Activated CD4-positive, alpha-beta memory T cell treated with anti-CD3 and anti-CD28 coated beads, Interleukin-2, amount 10 ng/mL, durations not matched to agents 7 days and 5 days (primary cell): Measurements from ENCODE around the gene CREG2. TPM values are rescaled to one million over a fixed set of nuclear protein-coding genes. Genes with fewer than 3 reads are reported as not detected.

Source experiments
- CTCF ChIA-PET: fragments of 350-600 bp; sonication (Branson Sonifier 250); formaldehyde crosslinking; loops from one replicate; lab custom pipeline; 2021; ENCODE audit warnings: antibody characterized with exemption, inconsistent platforms; lab: Charles Lee
- POLR2A ChIA-PET: fragments of 350-600 bp; sonication (Branson Sonifier 250); formaldehyde crosslinking; loops from one replicate; lab custom pipeline; 2021; ENCODE audit warnings: antibody characterized with exemption; lab: Charles Lee
- DNase-seq: peaks from one replicate; pipeline ENCODE4 v3.0.0-alpha.2; 2020
- H3K27ac Mint-ChIP-seq: one replicate; pipeline ENCODE4 v1.8.0; 2021; ENCODE audit warnings: mild to moderate bottlenecking, mixed read lengths
- H3K27me3 Mint-ChIP-seq: one replicate; pipeline ENCODE4 v1.8.0; 2021; ENCODE audit warnings: mixed read lengths
- H3K36me3 Mint-ChIP-seq: one replicate; pipeline ENCODE4 v1.8.0; 2021; ENCODE audit warnings: low read depth, mixed read lengths
- H3K4me1 Mint-ChIP-seq: one replicate; pipeline ENCODE4 v1.8.0; 2021; ENCODE audit warnings: mixed read lengths
- H3K4me3 Mint-ChIP-seq: one replicate; pipeline ENCODE4 v1.8.0; 2021; ENCODE audit warnings: mild to moderate bottlenecking, mixed read lengths
- H3K9me3 Mint-ChIP-seq: one replicate; pipeline ENCODE4 v1.8.0; 2021; ENCODE audit warnings: mixed read lengths
- total RNA-seq, 2 experiments: library from RNA; stranded (reverse); gene quantifications; one replicate each; pipeline ENCODE4 v1.2.3, GENCODE V29; 2021

The CREG2 gene
- total RNA-seq, 2 experiments from 2014 or later = 0.65 to 0.98 TPM

GRCh38 chr2:101419096-101419663 is 31.9 kb upstream of the CREG2 start:
- no peaks in the 10 kb centered on the region for H3K36me3 Mint-ChIP-seq
- H3K9me3 Mint-ChIP-seq = peaks cover 2% of the 10 kb centered on the region
- CTCF ChIA-PET = interaction anchor here (0.7 to 6.6 kb wide), 28 partner anchors 10 to 872 kb away, joined by 3 to 41 read pairs (median 4); partner anchors contain the start of gene CREG2
- no peak overlapping the region for H3K27ac Mint-ChIP-seq
- DNase-seq = peak; percentile 64
- POLR2A ChIA-PET = interaction anchor here (0.7 to 0.8 kb wide), 2 partner anchors 412 to 420 kb away, joined by 3 read pairs; no protein-coding TSS in a partner anchor
- no peaks in the 10 kb centered on the region for H3K4me1 Mint-ChIP-seq
- no peaks in the 10 kb centered on the region for H3K27me3 Mint-ChIP-seq
- no peak overlapping the region for H3K4me3 Mint-ChIP-seq

- ChIA-PET CTCF (interaction anchor here (0.8 to 6.6 kb wide), 26 partner anchors 10 to 822 kb away, joined by 3 to 41 read pairs (median 4); partner anchors contain the start of gene CREG2), POLR2A (interaction anchor here (0.8 kb wide), 1 partner anchor 413 kb away, joined by 3 read pairs; no protein-coding TSS in a partner anchor)
- H3K4me3 Mint-ChIP-seq = no peak overlapping the region
- H3K4me1 Mint-ChIP-seq = no peaks in the 10 kb centered on the region
- no peaks in the 10 kb centered on the region for H3K27me3 Mint-ChIP-seq
- H3K9me3 Mint-ChIP-seq = peaks cover 2% of the 10 kb centered on the region
- no peak overlapping the region for H3K27ac Mint-ChIP-seq
- no peaks in the 10 kb centered on the region for H3K36me3 Mint-ChIP-seq
- no peak for DNase-seq
Observed at GRCh38 chr2:101418460-101419095, 31.3 kb upstream of the CREG2 start.

- no peak overlapping the region for H3K27ac Mint-ChIP-seq
- H3K4me1 Mint-ChIP-seq = no peaks in the 10 kb centered on the region
- ChIA-PET POLR2A (no interaction called here), CTCF (interaction anchor here (0.6 to 6.6 kb wide), 7 partner anchors 16 to 424 kb away, joined by 3 to 41 read pairs (median 3); no protein-coding TSS in a partner anchor)
- DNase-seq = no peak
- H3K9me3 Mint-ChIP-seq = peaks cover 2% of the 10 kb centered on the region
- no peaks in the 10 kb centered on the region for H3K27me3 Mint-ChIP-seq
- no peaks in the 10 kb centered on the region for H3K36me3 Mint-ChIP-seq
- H3K4me3 Mint-ChIP-seq = no peak overlapping the region
Observed at GRCh38 chr2:101416609-101417008, 29.3 kb upstream of the CREG2 start.

DNA sequence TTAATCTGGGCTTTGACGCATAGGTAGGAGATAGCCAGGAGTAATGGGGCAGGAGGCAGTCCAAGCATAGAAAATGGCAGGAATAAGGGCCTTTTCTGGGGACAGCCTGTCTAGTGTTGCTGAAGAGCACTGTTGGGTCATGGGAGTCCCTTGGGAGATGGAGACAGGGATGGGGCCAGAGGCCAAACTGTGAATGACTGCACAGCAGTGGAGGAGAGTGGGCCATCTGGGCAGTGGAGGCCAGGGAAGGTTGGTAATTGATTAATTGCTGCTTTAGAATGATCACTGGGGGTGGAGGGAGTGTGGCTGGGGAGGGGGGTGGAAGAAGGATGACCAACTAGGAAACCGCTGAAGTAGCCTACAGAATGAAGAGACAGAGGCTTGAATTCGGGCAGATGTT is 28.6 kb upstream of the CREG2 start:
- H3K9me3 Mint-ChIP-seq = peaks cover 2% of the 10 kb centered on the region
- no peaks in the 10 kb centered on the region for H3K36me3 Mint-ChIP-seq
- no peak overlapping the region for H3K4me3 Mint-ChIP-seq
- H3K27me3 Mint-ChIP-seq = no peaks in the 10 kb centered on the region
- no peak for DNase-seq
- H3K4me1 Mint-ChIP-seq = no peaks in the 10 kb centered on the region
- H3K27ac Mint-ChIP-seq = no peak overlapping the region
- CTCF ChIA-PET = interaction anchor here (0.9 to 6.6 kb wide), 4 partner anchors 16 to 407 kb away, joined by 3 to 41 read pairs (median 4); no protein-coding TSS in a partner anchor
- POLR2A ChIA-PET = no interaction called here

DNA sequence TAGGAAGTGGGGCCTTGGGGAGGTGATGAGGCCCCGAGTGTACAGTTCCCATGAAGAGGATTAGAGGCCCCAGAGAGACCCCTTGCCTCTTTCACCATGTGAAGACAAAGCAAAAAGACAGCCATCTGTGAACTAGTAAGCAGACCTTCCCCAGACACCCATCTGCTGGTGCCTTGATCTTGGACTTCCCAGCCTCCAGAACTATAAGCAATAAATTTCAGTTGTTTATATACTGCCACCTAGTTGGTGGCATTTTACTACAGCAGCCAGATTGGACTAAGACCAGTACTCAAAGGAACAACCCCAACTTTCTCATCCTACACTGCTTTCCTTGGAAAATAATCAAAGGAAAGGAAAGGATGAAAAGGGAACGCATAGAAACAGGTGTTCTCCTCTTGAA is 27.9 kb upstream of the CREG2 start:
- ChIA-PET POLR2A (no interaction called here), CTCF (interaction anchor here (1.7 to 6.6 kb wide), 2 partner anchors 66 to 73 kb away, joined by 4 to 41 read pairs; no protein-coding TSS in a partner anchor)
- Mint-ChIP-seq H3K27ac (no peak overlapping the region), H3K9me3 (peaks cover 2% of the 10 kb centered on the region), H3K4me3 (no peak overlapping the region), H3K27me3 (no peaks in the 10 kb centered on the region), H3K4me1 (no peaks in the 10 kb centered on the region), H3K36me3 (no peaks in the 10 kb centered on the region)
- DNase-seq = no peak

GRCh38 chr2:101412092-101412694 is 24.9 kb upstream of the CREG2 start:
- H3K4me1 Mint-ChIP-seq = no peaks in the 10 kb centered on the region
- ChIA-PET POLR2A (no interaction called here), CTCF (no interaction called here)
- H3K27me3 Mint-ChIP-seq = peaks cover 5% of the 10 kb centered on the region
- H3K36me3 Mint-ChIP-seq = no peaks in the 10 kb centered on the region
- no peak overlapping the region for H3K27ac Mint-ChIP-seq
- peaks cover 2% of the 10 kb centered on the region for H3K9me3 Mint-ChIP-seq
- no peak for DNase-seq
- no peak overlapping the region for H3K4me3 Mint-ChIP-seq

- DNase-seq = no peak
- ChIA-PET POLR2A (no interaction called here), CTCF (interaction anchor here (0.7 kb wide), 1 partner anchor 56 kb away, joined by 3 read pairs; no protein-coding TSS in a partner anchor)
- Mint-ChIP-seq H3K36me3 (no peaks in the 10 kb centered on the region), H3K4me1 (no peaks in the 10 kb centered on the region), H3K27ac (no peak overlapping the region), H3K27me3 (peaks cover 5% of the 10 kb centered on the region), H3K9me3 (peaks cover 2% of the 10 kb centered on the region), H3K4me3 (no peak overlapping the region)
Observed at GRCh38 chr2:101410746-101411145, 23.4 kb upstream of the CREG2 start.

DNA sequence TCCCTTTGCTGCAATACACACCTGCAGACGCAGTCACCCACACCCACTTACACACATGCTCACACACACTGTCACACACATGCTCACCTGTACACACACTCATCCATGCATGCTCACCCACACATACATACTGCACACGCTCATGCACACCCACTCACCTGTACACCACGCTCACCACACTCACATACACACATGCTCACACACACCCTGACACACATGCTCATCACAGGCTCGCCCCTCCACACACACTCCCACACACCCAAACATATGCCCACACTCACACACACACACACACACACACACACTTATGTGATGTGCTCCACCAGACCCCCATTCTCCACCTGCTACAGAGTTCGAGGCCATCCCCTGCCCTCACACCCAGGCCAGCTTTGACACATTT is 22.8 kb upstream of the CREG2 start:
- Mint-ChIP-seq H3K27me3 (peaks cover 5% of the 10 kb centered on the region), H3K4me1 (no peaks in the 10 kb centered on the region), H3K9me3 (peaks cover 2% of the 10 kb centered on the region), H3K27ac (no peak overlapping the region), H3K4me3 (no peak overlapping the region), H3K36me3 (no peaks in the 10 kb centered on the region)
- POLR2A ChIA-PET = no interaction called here
- no peak for DNase-seq
- CTCF ChIA-PET = interaction anchor here (0.7 to 1.2 kb wide), 2 partner anchors 56 to 422 kb away, joined by 3 read pairs; no protein-coding TSS in a partner anchor

- H3K4me1 Mint-ChIP-seq = no peaks in the 10 kb centered on the region
- H3K27ac Mint-ChIP-seq = no peak overlapping the region
- peaks cover under 1% of the 10 kb centered on the region for H3K9me3 Mint-ChIP-seq
- peaks cover 5% of the 10 kb centered on the region for H3K27me3 Mint-ChIP-seq
- H3K4me3 Mint-ChIP-seq = no peak overlapping the region
- ChIA-PET POLR2A (no interaction called here), CTCF (interaction anchor here (1.2 to 1.7 kb wide), 3 partner anchors 9 to 422 kb away, joined by 3 to 6 read pairs (median 6); no protein-coding TSS in a partner anchor)
- no peak for DNase-seq
- no peaks in the 10 kb centered on the region for H3K36me3 Mint-ChIP-seq
Observed at GRCh38 chr2:101409699-101410098, 22.4 kb upstream of the CREG2 start.

DNA sequence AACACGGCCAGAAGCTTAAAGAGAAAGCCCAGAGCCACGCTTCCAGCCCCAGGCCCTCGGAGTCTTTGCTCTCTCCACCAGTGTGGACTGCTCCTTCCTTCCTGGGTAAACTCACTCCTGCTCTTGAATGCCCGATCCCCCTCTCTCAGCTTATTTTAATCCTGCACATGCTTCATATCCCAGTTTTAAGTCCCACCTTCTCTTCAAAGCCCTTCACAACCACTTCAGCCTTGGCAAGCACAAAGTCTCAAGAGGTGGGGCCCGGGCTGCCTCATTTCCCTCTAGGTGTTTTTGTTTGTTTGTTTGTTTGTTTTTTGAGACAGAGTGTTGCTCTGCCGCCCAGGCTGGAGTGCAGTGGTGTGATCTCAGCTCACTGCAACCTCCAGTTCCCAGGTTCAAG is 21.6 kb upstream of the CREG2 start:
- H3K9me3 Mint-ChIP-seq = no peaks in the 10 kb centered on the region
- H3K4me1 Mint-ChIP-seq = no peaks in the 10 kb centered on the region
- CTCF ChIA-PET = interaction anchor here (1.2 to 1.7 kb wide), 3 partner anchors 10 to 423 kb away, joined by 3 to 6 read pairs (median 6); no protein-coding TSS in a partner anchor
- H3K27ac Mint-ChIP-seq = no peak overlapping the region
- no peaks in the 10 kb centered on the region for H3K36me3 Mint-ChIP-seq
- H3K4me3 Mint-ChIP-seq = no peak overlapping the region
- H3K27me3 Mint-ChIP-seq = peaks cover 5% of the 10 kb centered on the region
- DNase-seq = no peak
- POLR2A ChIA-PET = no interaction called here

- no peak for DNase-seq
- Mint-ChIP-seq H3K36me3 (no peaks in the 10 kb centered on the region), H3K9me3 (no peaks in the 10 kb centered on the region), H3K4me3 (no peak overlapping the region), H3K27me3 (peaks cover 11% of the 10 kb centered on the region), H3K27ac (no peak overlapping the region), H3K4me1 (no peaks in the 10 kb centered on the region)
- ChIA-PET POLR2A (no interaction called here), CTCF (interaction anchor here (1.1 kb wide), 1 partner anchor 15 kb away, joined by 3 read pairs; no protein-coding TSS in a partner anchor)
Observed at GRCh38 chr2:101405351-101405899, 18.1 kb upstream of the CREG2 start.

DNA sequence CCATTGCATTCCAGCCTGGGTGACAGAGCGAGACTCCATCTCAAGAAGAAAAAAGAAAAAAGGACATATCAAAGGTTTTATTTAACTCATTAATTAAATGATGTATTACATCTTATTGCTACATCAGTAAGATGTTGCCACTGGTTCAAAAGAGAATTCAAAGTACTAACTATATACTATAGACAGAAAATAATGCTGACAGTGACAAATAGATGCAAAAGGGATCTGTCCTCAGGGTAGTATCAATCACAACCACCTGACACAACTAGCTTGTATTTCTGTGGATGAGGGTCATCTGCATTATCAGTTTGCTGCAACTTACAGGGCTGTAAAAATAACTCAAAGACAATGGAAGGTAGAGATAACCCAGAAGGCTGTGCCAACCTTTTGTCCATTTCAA is 16.4 kb upstream of the CREG2 start:
- Mint-ChIP-seq H3K4me1 (no peaks in the 10 kb centered on the region), H3K4me3 (no peak overlapping the region), H3K9me3 (no peaks in the 10 kb centered on the region), H3K27ac (no peak overlapping the region), H3K36me3 (no peaks in the 10 kb centered on the region), H3K27me3 (peaks cover 14% of the 10 kb centered on the region)
- POLR2A ChIA-PET = no interaction called here
- CTCF ChIA-PET = no interaction called here
- no peak for DNase-seq

DNA sequence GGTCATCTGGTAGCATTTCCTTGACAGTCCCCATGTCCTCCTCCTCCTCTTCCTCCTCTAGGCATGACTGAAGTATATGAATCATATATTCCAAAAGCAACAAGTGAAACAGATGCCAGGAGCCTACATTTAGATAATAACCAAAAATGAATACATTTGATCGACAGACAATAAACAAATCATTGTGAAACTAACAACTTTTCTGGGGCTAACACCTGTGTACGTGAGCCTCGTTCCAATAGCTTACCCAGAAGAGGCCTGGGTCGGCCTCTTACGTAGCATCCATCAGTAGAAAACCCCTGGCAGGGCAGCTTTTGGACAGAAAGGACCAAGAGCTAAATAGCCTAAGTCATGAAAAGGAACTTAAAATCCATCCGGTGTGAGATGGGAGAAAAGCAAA is 15.3 kb upstream of the CREG2 start:
- Mint-ChIP-seq H3K36me3 (no peaks in the 10 kb centered on the region), H3K27ac (no peak overlapping the region), H3K4me1 (peaks cover 5% of the 10 kb centered on the region), H3K27me3 (peaks cover 14% of the 10 kb centered on the region), H3K9me3 (no peaks in the 10 kb centered on the region), H3K4me3 (no peak overlapping the region)
- CTCF ChIA-PET = no interaction called here
- POLR2A ChIA-PET = no interaction called here
- DNase-seq = no peak
